HepG2 (cell line): ENCODE results near the gene HYCC2. TPM values are rescaled to one million over a fixed set of nuclear protein-coding genes. Genes with fewer than 3 reads are reported as not detected.

Experiments used
- AFF4 ChIP-seq: sonication (generic); formaldehyde crosslinking; IDR thresholded peaks from 2 replicates; pipeline ENCODE4 v1.4.0; 2020; ENCODE audit warnings: missing genetic modification reagents
- ATAD3A ChIP-seq: sonication (generic); formaldehyde crosslinking; IDR thresholded peaks from 2 replicates; pipeline ENCODE4 v1.4.0; 2020; ENCODE audit warnings: missing genetic modification reagents
- BCL6 ChIP-seq: IDR thresholded peaks from 2 replicates; pipeline ENCODE4 v1.6.1; 2016; ENCODE audit warnings: missing genetic modification reagents, missing compliant biosample characterization
- DNMT1 ChIP-seq: sonication (generic); formaldehyde crosslinking; IDR thresholded peaks from 2 replicates; pipeline ENCODE4 v1.5.1; 2020; ENCODE audit warnings: mild to moderate bottlenecking, missing genetic modification reagents
- IKZF1 ChIP-seq: fragments of 450-650 bp; IDR thresholded peaks from 2 replicates; pipeline ENCODE4 v1.7.1; 2016
- JUNB ChIP-seq: sonication (generic); formaldehyde crosslinking; IDR thresholded peaks from 2 replicates; pipeline ENCODE4 v1.8.0; 2022; ENCODE audit warnings: missing genetic modification reagents, mild to moderate bottlenecking, borderline replicate concordance
- PITX1 ChIP-seq: sonication (generic); formaldehyde crosslinking; IDR thresholded peaks from 2 replicates; pipeline ENCODE4 v1.5.1; 2020; ENCODE audit warnings: mild to moderate bottlenecking, missing genetic modification reagents
- RBM39 ChIP-seq: fragments of 200-400 bp; formaldehyde crosslinking; IDR thresholded peaks from one replicate; pipeline ENCODE4 v1.6.1; 2018; ENCODE audit warnings: antibody characterized with exemption, mild to moderate bottlenecking, low read depth, low read length; ENCODE audit not compliant: poor library complexity, severe bottlenecking
- ZBTB44 ChIP-seq: sonication (generic); formaldehyde crosslinking; IDR thresholded peaks from 2 replicates; pipeline ENCODE4 v1.4.0; 2020; ENCODE audit warnings: missing genetic modification reagents
- ZSCAN25 ChIP-seq: sonication (generic); formaldehyde crosslinking; IDR thresholded peaks from 2 replicates; pipeline ENCODE4 v1.8.0; 2022; ENCODE audit warnings: mild to moderate bottlenecking, missing genetic modification reagents
- polyA plus RNA-seq, 8 experiments: library from polyadenylated mRNA; depleted of rRNA in 3 of 8; stranded (reverse) in 7 of 8; unstranded in 1 of 8; fragments of >200 nt; fragmentation: Illumina TruSeq in 4 of 8; extraction: Trizol in 4 of 8; gene quantifications; 2 replicates each; pipeline versions ENCODE4 v1.2.1 to v1.2.3, GENCODE V29; 2011 to 2016; ENCODE audit warnings: low read depth in 4 of 8, missing spikeins in 1 of 8, mixed read lengths in 1 of 8; ENCODE audit not compliant: insufficient read depth in 1 of 8
- total RNA-seq, 5 experiments: library from RNA; depleted of rRNA; stranded (reverse); fragments of >200 nt; fragmentation: Illumina TruSeq; extraction: Trizol; gene quantifications; 2 replicates each; pipeline ENCODE4 v1.2.3, GENCODE V29; 2016; ENCODE audit warnings: low read depth in 1 of 5
- TF ChIP-seq, protein P1 (sequence below): sonication (generic); formaldehyde crosslinking; IDR thresholded peaks from 2 replicates; pipeline ENCODE4 v1.4.0; 2020; ENCODE audit warnings: missing genetic modification reagents
- TF ChIP-seq, protein P2 (sequence below): sonication (generic); formaldehyde crosslinking; IDR thresholded peaks from 2 replicates; pipeline ENCODE4 v1.4.0; 2020; ENCODE audit warnings: missing genetic modification reagents
- TF ChIP-seq, protein P3 (sequence below): IDR thresholded peaks from 2 replicates; pipeline ENCODE4 v1.6.1; 2016; ENCODE audit warnings: low read depth
- TF ChIP-seq, protein P4 (sequence below): IDR thresholded peaks from 2 replicates; pipeline ENCODE4 v1.6.1; 2018; ENCODE audit warnings: missing genetic modification reagents, mild to moderate bottlenecking, missing compliant biosample characterization

Gene HYCC2
- total and polyA plus RNA-seq, 2 of the 13 experiments (the other 11 are each of a cell fraction or from before 2014, with no cell fraction given): 4.7 to 13.9 TPM

DNA sequence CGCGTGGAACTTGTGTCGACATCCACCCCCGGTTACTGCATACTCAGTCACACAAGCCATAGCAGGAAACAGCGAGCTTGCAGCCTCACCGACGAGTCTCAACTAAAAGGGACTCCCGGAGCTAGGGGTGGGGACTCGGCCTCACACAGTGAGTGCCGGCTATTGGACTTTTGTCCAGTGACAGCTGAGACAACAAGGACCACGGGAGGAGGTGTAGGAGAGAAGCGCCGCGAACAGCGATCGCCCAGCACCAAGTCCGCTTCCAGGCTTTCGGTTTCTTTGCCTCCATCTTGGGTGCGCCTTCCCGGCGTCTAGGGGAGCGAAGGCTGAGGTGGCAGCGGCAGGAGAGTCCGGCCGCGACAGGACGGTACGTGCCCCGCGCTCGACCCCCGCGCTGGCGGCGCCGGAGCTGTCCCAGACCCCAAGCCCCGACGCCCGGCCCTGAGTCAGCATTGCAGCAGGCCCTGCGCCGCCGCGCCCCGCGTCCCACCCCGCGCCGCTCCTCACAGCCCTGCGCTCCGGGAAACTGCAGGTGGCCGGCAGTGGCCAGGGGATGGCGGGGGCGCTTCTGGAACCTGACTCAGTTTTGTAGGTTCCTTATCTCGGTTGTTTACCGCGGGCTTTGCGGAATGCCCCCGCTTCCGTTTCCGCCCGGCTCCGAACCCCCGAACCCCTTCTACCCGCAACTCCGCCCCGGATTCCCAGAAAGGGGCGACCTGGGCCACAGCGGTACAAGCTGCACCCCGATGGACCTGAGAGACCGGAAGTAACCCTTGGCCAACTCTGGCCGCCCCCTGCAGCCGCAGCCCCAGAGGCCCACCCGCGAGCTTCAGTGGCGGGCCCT is 44.9 kb upstream of the HYCC2 start, which contains the start of gene CFLAR (continued):
- no peak; the same call in 1 of the 2 replicates for TF ChIP-seq AFF4 (CRISPR knock-in tag)
- no peak for TF ChIP-seq ATAD3A (CRISPR knock-in tag)
- peak; percentile 15; the same call in 1 of the 2 replicates for TF ChIP-seq DNMT1 (CRISPR knock-in tag)
- TF ChIP-seq, protein P1, sequence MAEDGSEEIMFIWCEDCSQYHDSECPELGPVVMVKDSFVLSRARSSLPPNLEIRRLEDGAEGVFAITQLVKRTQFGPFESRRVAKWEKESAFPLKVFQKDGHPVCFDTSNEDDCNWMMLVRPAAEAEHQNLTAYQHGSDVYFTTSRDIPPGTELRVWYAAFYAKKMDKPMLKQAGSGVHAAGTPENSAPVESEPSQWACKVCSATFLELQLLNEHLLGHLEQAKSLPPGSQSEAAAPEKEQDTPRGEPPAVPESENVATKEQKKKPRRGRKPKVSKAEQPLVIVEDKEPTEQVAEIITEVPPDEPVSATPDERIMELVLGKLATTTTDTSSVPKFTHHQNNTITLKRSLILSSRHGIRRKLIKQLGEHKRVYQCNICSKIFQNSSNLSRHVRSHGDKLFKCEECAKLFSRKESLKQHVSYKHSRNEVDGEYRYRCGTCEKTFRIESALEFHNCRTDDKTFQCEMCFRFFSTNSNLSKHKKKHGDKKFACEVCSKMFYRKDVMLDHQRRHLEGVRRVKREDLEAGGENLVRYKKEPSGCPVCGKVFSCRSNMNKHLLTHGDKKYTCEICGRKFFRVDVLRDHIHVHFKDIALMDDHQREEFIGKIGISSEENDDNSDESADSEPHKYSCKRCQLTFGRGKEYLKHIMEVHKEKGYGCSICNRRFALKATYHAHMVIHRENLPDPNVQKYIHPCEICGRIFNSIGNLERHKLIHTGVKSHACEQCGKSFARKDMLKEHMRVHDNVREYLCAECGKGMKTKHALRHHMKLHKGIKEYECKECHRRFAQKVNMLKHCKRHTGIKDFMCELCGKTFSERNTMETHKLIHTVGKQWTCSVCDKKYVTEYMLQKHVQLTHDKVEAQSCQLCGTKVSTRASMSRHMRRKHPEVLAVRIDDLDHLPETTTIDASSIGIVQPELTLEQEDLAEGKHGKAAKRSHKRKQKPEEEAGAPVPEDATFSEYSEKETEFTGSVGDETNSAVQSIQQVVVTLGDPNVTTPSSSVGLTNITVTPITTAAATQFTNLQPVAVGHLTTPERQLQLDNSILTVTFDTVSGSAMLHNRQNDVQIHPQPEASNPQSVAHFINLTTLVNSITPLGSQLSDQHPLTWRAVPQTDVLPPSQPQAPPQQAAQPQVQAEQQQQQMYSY (CRISPR knock-in tag): peak; percentile 93
- TF ChIP-seq ZBTB44 (CRISPR knock-in tag): no peak
- no peak for TF ChIP-seq IKZF1
- TF ChIP-seq JUNB (CRISPR knock-in tag): no peak
- TF ChIP-seq, protein P2, sequence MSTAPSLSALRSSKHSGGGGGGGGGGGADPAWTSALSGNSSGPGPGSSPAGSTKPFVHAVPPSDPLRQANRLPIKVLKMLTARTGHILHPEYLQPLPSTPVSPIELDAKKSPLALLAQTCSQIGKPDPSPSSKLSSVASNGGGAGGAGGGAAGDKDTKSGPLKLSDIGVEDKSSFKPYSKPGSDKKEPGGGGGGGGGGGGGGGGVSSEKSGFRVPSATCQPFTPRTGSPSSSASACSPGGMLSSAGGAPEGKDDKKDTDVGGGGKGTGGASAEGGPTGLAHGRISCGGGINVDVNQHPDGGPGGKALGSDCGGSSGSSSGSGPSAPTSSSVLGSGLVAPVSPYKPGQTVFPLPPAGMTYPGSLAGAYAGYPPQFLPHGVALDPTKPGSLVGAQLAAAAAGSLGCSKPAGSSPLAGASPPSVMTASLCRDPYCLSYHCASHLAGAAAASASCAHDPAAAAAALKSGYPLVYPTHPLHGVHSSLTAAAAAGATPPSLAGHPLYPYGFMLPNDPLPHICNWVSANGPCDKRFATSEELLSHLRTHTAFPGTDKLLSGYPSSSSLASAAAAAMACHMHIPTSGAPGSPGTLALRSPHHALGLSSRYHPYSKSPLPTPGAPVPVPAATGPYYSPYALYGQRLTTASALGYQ (CRISPR knock-in tag): peak; percentile 88
- peak; percentile 74 for TF ChIP-seq RBM39
- TF ChIP-seq ZSCAN25: 0 out of 2 replicates have a peak, but pooled peaks have one; percentile 24
- peak; percentile 67 for TF ChIP-seq BCL6
- TF ChIP-seq, protein P3, sequence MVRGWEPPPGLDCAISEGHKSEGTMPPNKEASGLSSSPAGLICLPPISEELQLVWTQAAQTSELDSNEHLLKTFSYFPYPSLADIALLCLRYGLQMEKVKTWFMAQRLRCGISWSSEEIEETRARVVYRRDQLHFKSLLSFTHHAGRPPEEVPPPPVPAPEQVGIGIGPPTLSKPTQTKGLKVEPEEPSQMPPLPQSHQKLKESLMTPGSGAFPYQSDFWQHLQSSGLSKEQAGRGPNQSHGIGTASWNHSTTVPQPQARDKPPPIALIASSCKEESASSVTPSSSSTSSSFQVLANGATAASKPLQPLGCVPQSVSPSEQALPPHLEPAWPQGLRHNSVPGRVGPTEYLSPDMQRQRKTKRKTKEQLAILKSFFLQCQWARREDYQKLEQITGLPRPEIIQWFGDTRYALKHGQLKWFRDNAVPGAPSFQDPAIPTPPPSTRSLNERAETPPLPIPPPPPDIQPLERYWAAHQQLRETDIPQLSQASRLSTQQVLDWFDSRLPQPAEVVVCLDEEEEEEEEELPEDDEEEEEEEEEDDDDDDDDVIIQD (CRISPR knock-in tag): no peak; the same call in 1 of the 2 replicates
- TF ChIP-seq, protein P4, sequence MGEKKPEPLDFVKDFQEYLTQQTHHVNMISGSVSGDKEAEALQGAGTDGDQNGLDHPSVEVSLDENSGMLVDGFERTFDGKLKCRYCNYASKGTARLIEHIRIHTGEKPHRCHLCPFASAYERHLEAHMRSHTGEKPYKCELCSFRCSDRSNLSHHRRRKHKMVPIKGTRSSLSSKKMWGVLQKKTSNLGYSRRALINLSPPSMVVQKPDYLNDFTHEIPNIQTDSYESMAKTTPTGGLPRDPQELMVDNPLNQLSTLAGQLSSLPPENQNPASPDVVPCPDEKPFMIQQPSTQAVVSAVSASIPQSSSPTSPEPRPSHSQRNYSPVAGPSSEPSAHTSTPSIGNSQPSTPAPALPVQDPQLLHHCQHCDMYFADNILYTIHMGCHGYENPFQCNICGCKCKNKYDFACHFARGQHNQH (CRISPR knock-in tag): peak; percentile 26; the same call in 1 of the 2 replicates
- TF ChIP-seq PITX1 (CRISPR knock-in tag): peak; percentile 69
